ENCODE measurements around the gene MSTN. TPM values are rescaled to one million over a fixed set of nuclear protein-coding genes. Genes with fewer than 3 reads are reported as not detected.
"Not testable (repeated sequence)": the region's sequence is repeated elsewhere in the genome, so short reads cannot be mapped to it uniquely, and the experiment has no call there.

MSTN gene
- total RNA-seq, 1 donor: not detected

DNA sequence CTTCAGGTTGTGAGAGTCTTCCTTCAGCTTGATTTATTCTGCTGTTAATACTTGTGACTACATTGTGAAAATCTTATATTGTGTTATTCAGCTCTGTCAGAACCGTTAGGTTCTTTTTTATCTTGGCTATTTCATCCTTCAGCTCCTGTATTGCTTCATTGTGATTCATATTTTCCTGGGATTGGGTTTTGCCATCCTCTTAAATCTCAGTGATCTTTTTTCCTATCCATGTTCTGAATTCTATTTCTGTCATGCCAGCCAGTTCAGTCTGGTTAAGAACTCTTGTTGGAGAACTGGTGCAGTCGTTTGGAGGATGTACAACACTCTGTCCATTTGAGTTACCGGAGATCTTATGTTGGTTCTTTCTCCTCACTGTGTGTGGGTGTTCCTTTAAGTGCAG, 19.1 kb downstream of the MSTN start:
- no peaks in the 10 kb centered on the region for H3K9me3 ChIP-seq (ENCODE audit: low read depth, low read length)
- no peaks in the 10 kb centered on the region for H4K20me1 ChIP-seq (ENCODE audit: insufficient read depth, low read length)
- no peak overlapping the region for H3K4me2 ChIP-seq (ENCODE audit: insufficient read depth, low read length)
- TF ChIP-seq, protein P1, sequence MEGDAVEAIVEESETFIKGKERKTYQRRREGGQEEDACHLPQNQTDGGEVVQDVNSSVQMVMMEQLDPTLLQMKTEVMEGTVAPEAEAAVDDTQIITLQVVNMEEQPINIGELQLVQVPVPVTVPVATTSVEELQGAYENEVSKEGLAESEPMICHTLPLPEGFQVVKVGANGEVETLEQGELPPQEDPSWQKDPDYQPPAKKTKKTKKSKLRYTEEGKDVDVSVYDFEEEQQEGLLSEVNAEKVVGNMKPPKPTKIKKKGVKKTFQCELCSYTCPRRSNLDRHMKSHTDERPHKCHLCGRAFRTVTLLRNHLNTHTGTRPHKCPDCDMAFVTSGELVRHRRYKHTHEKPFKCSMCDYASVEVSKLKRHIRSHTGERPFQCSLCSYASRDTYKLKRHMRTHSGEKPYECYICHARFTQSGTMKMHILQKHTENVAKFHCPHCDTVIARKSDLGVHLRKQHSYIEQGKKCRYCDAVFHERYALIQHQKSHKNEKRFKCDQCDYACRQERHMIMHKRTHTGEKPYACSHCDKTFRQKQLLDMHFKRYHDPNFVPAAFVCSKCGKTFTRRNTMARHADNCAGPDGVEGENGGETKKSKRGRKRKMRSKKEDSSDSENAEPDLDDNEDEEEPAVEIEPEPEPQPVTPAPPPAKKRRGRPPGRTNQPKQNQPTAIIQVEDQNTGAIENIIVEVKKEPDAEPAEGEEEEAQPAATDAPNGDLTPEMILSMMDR (IDR thresholded peaks at IDR 0.05; ENCODE audit: extremely low read depth, low read depth, low read length): no peak
- H3K36me3 ChIP-seq (ENCODE audit: insufficient read depth, low read length): no peaks in the 10 kb centered on the region
- H3K27me3 ChIP-seq (ENCODE audit: insufficient read depth, low read length): peaks cover 5% of the 10 kb centered on the region
- H3K4me3 ChIP-seq (ENCODE audit: insufficient read depth, low read length): no peak overlapping the region
- DNase-seq (ENCODE audit: insufficient read length, low spot score, missing footprints): peak; percentile 43
- H3K4me1 ChIP-seq (ENCODE audit: insufficient read depth, low read length): peaks cover 5% of the 10 kb centered on the region
- no peak overlapping the region for H2AFZ ChIP-seq (ENCODE audit: low read length)
- no peaks in the 10 kb centered on the region for H3K79me2 ChIP-seq (ENCODE audit: insufficient read depth, low read length)
- H3K27ac ChIP-seq (ENCODE audit: low read depth, low read length): no peak overlapping the region

DNA sequence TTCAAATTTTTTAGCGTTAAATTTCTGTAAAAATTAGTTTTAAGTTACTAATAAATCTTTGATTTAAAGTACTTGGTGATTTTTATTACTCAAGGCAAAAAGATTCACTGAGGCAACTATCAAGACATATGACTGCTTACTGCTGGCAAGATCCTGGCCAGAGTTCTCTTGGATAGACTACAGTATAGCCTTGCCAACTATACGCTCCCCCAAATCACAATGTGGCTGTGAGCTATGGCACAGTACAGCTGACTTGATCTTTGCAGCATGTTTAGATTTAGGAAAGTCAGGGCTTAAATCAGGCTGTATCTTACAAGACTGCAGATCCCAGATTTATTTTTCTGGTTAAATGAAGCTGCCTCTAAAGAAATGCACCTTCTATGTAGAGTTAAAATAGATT, 26.5 kb downstream of the MSTN start:
- no peaks in the 10 kb centered on the region for H3K4me1 ChIP-seq (ENCODE audit: insufficient read depth, low read length)
- H3K27me3 ChIP-seq (ENCODE audit: insufficient read depth, low read length): no peaks in the 10 kb centered on the region
- no peaks in the 10 kb centered on the region for H3K79me2 ChIP-seq (ENCODE audit: insufficient read depth, low read length)
- H2AFZ ChIP-seq (ENCODE audit: low read length): no peak overlapping the region
- H3K4me2 ChIP-seq (ENCODE audit: insufficient read depth, low read length): no peak overlapping the region
- no peaks in the 10 kb centered on the region for H4K20me1 ChIP-seq (ENCODE audit: insufficient read depth, low read length)
- no peaks in the 10 kb centered on the region for H3K36me3 ChIP-seq (ENCODE audit: insufficient read depth, low read length)
- TF ChIP-seq, protein P1 (IDR thresholded peaks at IDR 0.05; ENCODE audit: extremely low read depth, low read depth, low read length): no peak
- no peak overlapping the region for H3K27ac ChIP-seq (ENCODE audit: low read depth, low read length)
- DNase-seq (ENCODE audit: insufficient read length, low spot score, missing footprints): no peak
- H3K9me3 ChIP-seq (ENCODE audit: low read depth, low read length): no peaks in the 10 kb centered on the region
- H3K4me3 ChIP-seq (ENCODE audit: insufficient read depth, low read length): no peak overlapping the region

DNA sequence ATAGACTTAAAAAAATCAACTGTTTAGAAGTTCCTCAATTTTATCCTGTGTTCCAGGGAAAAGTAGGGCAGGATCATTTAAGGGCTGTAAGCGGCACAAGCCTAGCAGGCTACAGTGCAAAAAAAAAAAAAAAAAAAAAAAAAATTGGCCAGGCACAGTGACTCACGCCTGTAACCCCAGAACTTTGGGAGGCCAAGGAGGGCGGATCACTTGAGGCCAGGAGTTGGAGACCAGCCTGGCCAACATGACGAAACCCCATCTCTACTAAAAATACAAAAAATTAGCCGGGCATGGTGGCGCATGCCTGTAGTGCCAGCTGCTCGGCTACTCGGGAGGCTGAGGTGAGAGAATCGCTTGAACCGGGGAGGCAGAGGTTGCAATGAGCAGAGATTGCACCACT, 28.1 kb downstream of the MSTN start:
- H3K9me3 ChIP-seq (ENCODE audit: low read depth, low read length); DNase-seq (ENCODE audit: insufficient read length, low spot score, missing footprints); H2AFZ ChIP-seq (ENCODE audit: low read length); H3K27me3 ChIP-seq (ENCODE audit: insufficient read depth, low read length); H3K27ac ChIP-seq (ENCODE audit: low read depth, low read length); H3K4me2 ChIP-seq (ENCODE audit: insufficient read depth, low read length); H3K4me1 ChIP-seq (ENCODE audit: insufficient read depth, low read length); H3K36me3 ChIP-seq (ENCODE audit: insufficient read depth, low read length); H3K79me2 ChIP-seq (ENCODE audit: insufficient read depth, low read length); H4K20me1 ChIP-seq (ENCODE audit: insufficient read depth, low read length); H3K4me3 ChIP-seq (ENCODE audit: insufficient read depth, low read length): not testable (repeated sequence)

DNA sequence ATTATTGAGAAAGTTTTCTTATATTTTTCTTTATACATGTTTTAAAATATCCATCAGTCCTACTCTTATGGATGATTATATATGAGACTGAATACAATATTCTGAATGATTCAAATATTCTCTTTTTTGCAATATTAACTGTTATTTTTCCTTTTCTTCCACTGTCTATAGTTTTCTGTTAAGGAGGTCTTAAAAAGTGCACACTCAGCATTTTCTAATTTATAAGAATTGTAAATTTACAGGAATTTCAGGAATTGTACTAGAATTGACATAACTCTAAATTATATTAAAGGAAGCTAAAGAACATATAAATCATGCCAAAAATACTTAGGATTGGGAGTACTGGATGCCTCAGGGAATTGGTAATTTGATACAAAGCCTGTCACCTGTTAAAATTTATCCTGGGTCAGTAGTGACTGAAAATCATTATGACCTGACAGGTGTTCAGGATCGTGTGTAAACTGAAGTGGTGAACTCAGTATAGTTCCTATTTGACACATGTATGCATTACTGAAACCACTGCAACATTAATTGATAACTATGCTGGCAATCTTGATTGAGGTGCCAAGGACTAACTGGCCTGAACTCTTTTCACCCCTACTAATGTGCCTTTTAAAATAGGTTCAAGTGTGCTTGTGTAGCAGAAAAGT, 30.4 kb downstream of the MSTN start:
- no peak for DNase-seq (ENCODE audit: insufficient read length, low spot score, missing footprints)
- TF ChIP-seq, protein P1 (IDR thresholded peaks at IDR 0.05; ENCODE audit: extremely low read depth, low read depth, low read length): no peak
- Histone ChIP-seq H3K79me2 (ENCODE audit: insufficient read depth, low read length) (no peaks in the 10 kb centered on the region), H2AFZ (ENCODE audit: low read length) (no peak overlapping the region), H3K4me2 (ENCODE audit: insufficient read depth, low read length) (no peak overlapping the region), H3K4me1 (ENCODE audit: insufficient read depth, low read length) (no peaks in the 10 kb centered on the region), H3K36me3 (ENCODE audit: insufficient read depth, low read length) (no peaks in the 10 kb centered on the region), H3K27me3 (ENCODE audit: insufficient read depth, low read length) (no peaks in the 10 kb centered on the region), H3K4me3 (ENCODE audit: insufficient read depth, low read length) (no peak overlapping the region), H4K20me1 (ENCODE audit: insufficient read depth, low read length) (no peaks in the 10 kb centered on the region), H3K27ac (ENCODE audit: low read depth, low read length) (no peak overlapping the region), H3K9me3 (ENCODE audit: low read depth, low read length) (no peaks in the 10 kb centered on the region)

All from osteoblast (primary cell).